ENCODE results near the gene SEC14L1.

SEC14L1 gene

DNA sequence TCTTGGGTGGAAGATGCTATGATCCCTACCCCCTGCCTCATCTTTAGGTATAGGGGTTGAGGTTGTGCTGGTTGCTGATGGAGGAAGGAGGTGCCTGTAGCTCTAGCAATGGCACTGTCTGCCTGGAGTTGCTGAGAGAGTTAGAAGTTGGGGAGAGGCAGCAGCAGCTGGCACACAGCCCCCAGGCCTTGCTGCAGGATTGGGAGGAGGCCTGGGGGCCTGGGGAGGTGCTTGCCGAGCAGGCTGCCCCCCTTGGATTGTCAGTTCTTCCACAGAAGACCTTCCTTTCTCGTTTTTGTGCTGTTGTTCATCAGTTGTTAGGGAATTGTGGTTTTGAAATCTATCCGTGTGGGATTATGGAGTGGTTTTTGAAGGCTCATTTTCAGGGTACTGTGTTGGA lies 52.9 kb downstream of the SEC14L1 start:
- DNase-seq (ENCODE audit: low read depth) = no peak

- no peak for DNase-seq (ENCODE audit: low read depth)
Observed at GRCh38 chr17:77194179-77194578, 53.4 kb downstream of the SEC14L1 start.

DNA sequence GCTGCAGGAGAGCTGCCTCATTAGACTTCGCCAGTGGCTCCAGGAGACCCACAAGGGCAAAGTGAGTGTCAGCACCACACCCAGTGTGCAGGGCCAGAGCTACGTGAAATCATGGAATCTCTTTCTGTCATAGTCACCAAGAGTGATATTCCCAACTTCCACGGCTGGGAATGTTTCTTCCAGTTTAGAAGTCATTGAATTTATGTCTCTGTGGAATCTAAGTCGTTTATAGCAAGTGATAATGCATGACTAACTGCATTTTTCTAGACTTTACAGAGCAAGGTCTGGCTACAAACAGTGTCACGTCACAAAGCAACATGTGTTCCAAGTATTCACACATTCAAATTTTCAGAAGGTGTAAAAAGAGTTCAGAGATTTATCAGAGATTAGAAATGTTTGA lies 55.5 kb downstream of the SEC14L1 start:
- peak; percentile 28 for DNase-seq (ENCODE audit: low read depth)

DNA sequence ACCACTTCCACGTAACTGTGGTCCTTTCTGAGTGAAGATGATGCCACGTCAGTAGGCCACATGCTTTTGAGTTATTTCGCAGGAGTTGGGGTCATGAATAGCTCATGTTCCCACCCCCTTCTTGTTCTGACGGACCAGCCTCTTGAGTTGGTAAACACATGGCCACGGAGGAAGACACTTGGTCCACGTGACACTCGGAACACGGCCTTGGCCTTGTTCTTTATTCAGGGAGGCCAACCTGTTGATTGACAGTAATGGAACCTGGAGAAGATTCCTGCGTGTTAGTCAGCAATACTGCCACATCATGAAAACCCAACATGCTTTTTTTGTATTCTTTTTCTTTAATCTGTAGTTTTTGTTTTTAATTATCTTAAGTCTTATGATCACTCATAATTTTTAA lies 56.3 kb downstream of the SEC14L1 start:
- no peak for DNase-seq (ENCODE audit: low read depth)

DNA sequence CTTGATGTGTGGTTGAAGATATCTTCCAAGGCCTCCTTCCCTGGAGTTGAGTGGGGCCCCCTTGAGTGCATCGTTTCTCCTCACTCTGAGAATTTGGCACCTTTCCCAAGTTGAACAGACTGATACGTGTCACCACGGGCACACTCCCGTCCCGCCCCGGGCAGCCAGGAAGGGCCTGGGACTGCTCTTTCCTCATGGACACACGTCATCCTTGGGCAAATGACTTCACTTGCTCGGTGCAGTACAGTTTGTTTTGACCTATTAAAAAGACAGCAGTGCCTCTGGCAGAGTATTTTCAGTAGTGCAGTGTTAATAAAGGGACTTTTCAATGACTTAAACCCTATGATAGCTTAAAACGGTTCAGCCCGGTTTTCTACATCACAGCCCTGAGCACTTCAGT lies 59.9 kb downstream of the SEC14L1 start:
- no peak for DNase-seq (ENCODE audit: low read depth)

GRCh38 chr17:77203436-77203835 lies 62.7 kb downstream of the SEC14L1 start:
- no peak for DNase-seq (ENCODE audit: low read depth)

- no peak for DNase-seq (ENCODE audit: low read depth)
Observed at GRCh38 chr17:77203846-77204245, 63.1 kb downstream of the SEC14L1 start.

GRCh38 chr17:77204536-77204935 lies 63.8 kb downstream of the SEC14L1 start:
- no peak for DNase-seq (ENCODE audit: low read depth)

GRCh38 chr17:77205396-77206125 lies 64.8 kb downstream of the SEC14L1 start:
- no peak for DNase-seq (ENCODE audit: low read depth)

GRCh38 chr17:77206158-77206956 lies 65.6 kb downstream of the SEC14L1 start:
- no peak for DNase-seq (ENCODE audit: low read depth)

GRCh38 chr17:77207689-77208216 lies 67.0 kb downstream of the SEC14L1 start:
- DNase-seq (ENCODE audit: low read depth) = no peak

- DNase-seq (ENCODE audit: low read depth) = peak; percentile 80
Observed at GRCh38 chr17:77208217-77208808, 67.5 kb downstream of the SEC14L1 start.

DNA sequence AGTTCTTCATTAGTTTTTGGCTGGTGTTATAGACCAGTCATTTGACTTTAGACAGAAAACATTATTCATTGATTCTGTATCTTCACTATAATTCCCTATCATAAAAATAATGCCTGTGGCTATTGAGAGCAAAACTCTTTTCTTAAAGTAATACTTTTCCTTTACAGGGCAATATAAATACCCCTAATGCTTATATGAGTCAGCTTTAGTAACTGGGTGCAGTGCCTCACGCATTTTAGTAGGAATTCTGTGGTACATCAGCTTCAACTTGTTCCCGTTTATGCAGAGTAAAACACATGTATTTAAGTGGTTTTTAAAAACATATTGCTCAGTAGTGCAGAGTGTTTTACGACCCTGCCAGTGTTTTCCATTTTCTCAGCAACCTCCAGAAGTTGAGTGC lies 68.1 kb downstream of the SEC14L1 start:
- DNase-seq (ENCODE audit: low read depth) = peak; percentile 52

GRCh38 chr17:77209330-77209748 lies 68.6 kb downstream of the SEC14L1 start:
- no peak for DNase-seq (ENCODE audit: low read depth)

DNA sequence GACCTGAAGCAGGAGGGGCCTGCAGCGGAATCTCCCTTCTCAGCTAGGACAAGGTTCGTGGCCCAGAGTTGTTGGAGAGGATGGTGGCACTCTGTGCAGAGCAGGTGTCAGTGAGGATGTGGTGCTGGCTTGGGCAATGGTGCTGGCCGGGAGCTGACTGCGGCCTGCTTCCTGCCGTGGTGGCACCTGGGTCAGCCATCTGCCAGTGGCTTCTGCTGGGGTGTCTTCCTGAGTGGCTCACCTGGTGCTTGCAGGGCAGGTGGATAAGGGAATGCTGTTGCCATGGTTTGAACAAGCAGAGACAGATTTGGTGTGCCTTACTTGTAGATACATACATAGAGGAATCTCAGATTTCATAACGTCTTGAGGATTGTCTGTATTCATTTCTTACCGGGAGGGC lies 69.6 kb downstream of the SEC14L1 start:
- no peak for DNase-seq (ENCODE audit: low read depth)

GRCh38 chr17:77210946-77211541 lies 70.3 kb downstream of the SEC14L1 start:
- no peak for DNase-seq (ENCODE audit: low read depth)

- no peak for DNase-seq (ENCODE audit: low read depth)
Observed at GRCh38 chr17:77211681-77212080, 70.9 kb downstream of the SEC14L1 start.

GRCh38 chr17:77212081-77212832 lies 71.5 kb downstream of the SEC14L1 start:
- DNase-seq (ENCODE audit: low read depth) = no peak

- DNase-seq (ENCODE audit: low read depth) = no peak
Observed at GRCh38 chr17:77212833-77213777, 72.3 kb downstream of the SEC14L1 start.

- DNase-seq (ENCODE audit: low read depth) = no peak
Observed at GRCh38 chr17:77213778-77214132, 73.0 kb downstream of the SEC14L1 start.

- no peak for DNase-seq (ENCODE audit: low read depth)
Observed at GRCh38 chr17:77214328-77214727, 73.6 kb downstream of the SEC14L1 start.

Data from EH (cell line).